Cardiac muscle cell (in vitro differentiated cells and primary cell): ENCODE data around the gene GNAZ. TPM values are rescaled to one million over a fixed set of nuclear protein-coding genes. Genes with fewer than 3 reads are reported as not detected.

Source experiments
- DNase-seq, 2 donors: peaks; one replicate each; pipeline versions ENCODE4 v3.0.0 to v3.0.0-alpha.2; 2010 to 2017; ENCODE audit warnings: low read depth in 1 of 2, low spot score in 1 of 2
- H3K27ac ChIP-seq: fragments of 200-600 bp; sonication (generic); 2 replicates; pipeline ENCODE4 v1.5.1; 2016
- H3K27me3 ChIP-seq: fragments of 200-600 bp; sonication (generic); 2 replicates; pipeline ENCODE4 v1.6.0; 2016; ENCODE audit warnings: control low read depth
- H3K36me3 ChIP-seq: fragments of 200-600 bp; sonication (generic); 2 replicates; pipeline ENCODE4 v1.5.1; 2016; ENCODE audit warnings: control low read depth
- H3K4me1 ChIP-seq: fragments of 200-600 bp; sonication (generic); 2 replicates; pipeline ENCODE4 v1.8.1; 2017; ENCODE audit warnings: low read depth, mild to moderate bottlenecking, mixed run types
- H3K4me3 ChIP-seq: fragments of 200-600 bp; sonication (generic); 2 replicates; pipeline ENCODE4 v1.5.1; 2016; ENCODE audit warnings: mild to moderate bottlenecking
- H3K9me3 ChIP-seq: fragments of 200-600 bp; sonication (generic); 2 replicates; pipeline ENCODE4 v1.5.1; 2017; ENCODE audit warnings: low read depth, mild to moderate bottlenecking, control low read depth
- CTCF ChIP-seq: IDR thresholded peaks from 2 replicates; pipeline ENCODE4 v1.5.1; 2012; ENCODE audit warnings: low read depth, mild to moderate bottlenecking, low read length
- polyA plus RNA-seq: library from polyadenylated mRNA; unstranded; fragments of >200 nt; fragmentation: Nextera tagmentation; extraction: Ambion mirVana; gene quantifications from 2 replicates; pipeline ENCODE4 v1.2.1, GENCODE V29; 2016
- total RNA-seq: library from RNA; depleted of rRNA; stranded (reverse); fragments of >200 nt; gene quantifications from 2 replicates; pipeline ENCODE4 v1.2.3, GENCODE V29; 2016

The GNAZ gene
- total and polyA plus RNA-seq, 2 experiments from 2014 or later, result 1.8 to 3.7 TPM

GRCh38 chr22:23164091-23164490, 93.8 kb downstream of the GNAZ start:
- Histone ChIP-seq H3K9me3 (no peaks in the 10 kb centered on the region), H3K27ac (no peak overlapping the region), H3K27me3 (no peaks in the 10 kb centered on the region), H3K4me1 (no peaks in the 10 kb centered on the region), H3K4me3 (no peak overlapping the region), H3K36me3 (no peaks in the 10 kb centered on the region)
- no peak for TF ChIP-seq CTCF
- no peak for DNase-seq

GRCh38 chr22:23166042-23166831, 95.9 kb downstream of the GNAZ start:
- Histone ChIP-seq H3K4me1 (no peaks in the 10 kb centered on the region), H3K4me3 (no peak overlapping the region), H3K9me3 (no peaks in the 10 kb centered on the region), H3K27me3 (no peaks in the 10 kb centered on the region), H3K36me3 (no peaks in the 10 kb centered on the region), H3K27ac (no peak overlapping the region)
- no peak for DNase-seq
- TF ChIP-seq CTCF, result no peak

DNA sequence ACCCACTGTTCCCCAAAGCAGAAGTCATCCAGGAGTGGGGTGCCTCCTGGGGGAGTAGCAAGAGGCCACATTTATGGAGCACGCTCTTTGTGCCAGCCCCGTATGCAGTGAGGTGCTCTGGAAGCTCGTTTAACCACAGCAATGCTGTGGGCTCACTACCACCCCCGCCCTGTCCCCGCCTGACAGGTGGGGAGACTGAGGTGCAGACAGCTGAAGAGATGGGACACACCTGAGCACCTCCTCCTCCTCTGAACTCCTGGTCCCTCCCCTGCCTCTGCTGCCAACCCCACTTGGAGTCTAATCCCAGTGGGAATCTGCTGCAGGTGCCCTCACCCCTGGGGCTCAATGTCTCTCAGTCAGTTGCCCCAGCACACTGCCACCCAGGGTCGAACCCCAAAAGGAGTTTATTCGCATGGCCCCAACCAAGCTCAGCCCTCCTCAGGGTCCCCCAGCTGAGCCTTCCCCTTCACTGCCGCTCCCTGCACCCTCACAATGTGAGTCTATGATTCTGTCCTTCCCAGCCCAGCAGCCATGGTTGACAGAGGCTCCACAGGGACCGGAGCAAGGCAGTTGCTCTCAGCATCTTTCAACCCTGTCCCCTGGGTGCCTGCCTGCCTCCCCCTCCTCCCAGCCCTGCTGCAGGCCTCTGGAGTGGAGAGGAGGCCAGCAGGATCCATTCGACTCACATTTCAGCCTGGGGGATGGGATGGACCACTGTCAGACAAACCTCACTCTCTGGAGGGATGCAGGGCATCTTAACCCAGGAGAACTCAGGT, 96.7 kb downstream of the GNAZ start:
- H3K27me3 ChIP-seq, result no peaks in the 10 kb centered on the region
- no peak for TF ChIP-seq CTCF

GRCh38 chr22:23168391-23169042, 98.2 kb downstream of the GNAZ start:
- H3K36me3 ChIP-seq, result no peaks in the 10 kb centered on the region
- H3K27me3 ChIP-seq, result no peaks in the 10 kb centered on the region
- no peaks in the 10 kb centered on the region for H3K4me1 ChIP-seq
- no peak overlapping the region for H3K27ac ChIP-seq
- H3K9me3 ChIP-seq, result no peaks in the 10 kb centered on the region
- no peak overlapping the region for H3K4me3 ChIP-seq
- no peak for DNase-seq
- no peak for TF ChIP-seq CTCF

More for the DNA sequence above, 96.7 kb downstream of the GNAZ start:
- H3K4me3 ChIP-seq, result no peak overlapping the region
- no peaks in the 10 kb centered on the region for H3K4me1 ChIP-seq
- no peak for DNase-seq
- H3K27ac ChIP-seq, result no peak overlapping the region
- H3K9me3 ChIP-seq, result no peaks in the 10 kb centered on the region
- H3K36me3 ChIP-seq, result no peaks in the 10 kb centered on the region

DNA sequence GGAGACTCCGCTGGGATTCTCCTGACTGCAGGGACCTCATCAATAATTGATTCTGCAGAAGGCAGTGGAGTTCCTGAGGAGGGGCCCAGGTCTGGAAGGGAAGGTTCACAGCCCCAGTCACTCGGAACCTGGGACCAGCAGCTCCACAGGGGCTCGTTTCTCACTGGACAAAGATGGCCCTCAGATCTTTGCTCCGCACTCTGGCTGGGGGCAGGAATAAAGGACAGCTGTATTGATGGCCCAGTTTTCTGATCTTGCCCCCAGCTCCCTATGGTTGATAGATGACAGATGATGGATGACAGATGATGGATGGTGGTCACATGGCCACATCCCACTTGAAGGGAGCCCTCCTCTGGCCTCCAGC, 98.7 kb downstream of the GNAZ start:
- Histone ChIP-seq H3K27ac (no peak overlapping the region), H3K9me3 (no peaks in the 10 kb centered on the region), H3K36me3 (no peaks in the 10 kb centered on the region), H3K4me1 (no peaks in the 10 kb centered on the region), H3K4me3 (no peak overlapping the region), H3K27me3 (no peaks in the 10 kb centered on the region)
- no peak for TF ChIP-seq CTCF
- DNase-seq, result no peak

Other genes starting within 250 kb of the GNAZ start
- not detected in 2 replicates for gene IGLL5, start 182.7 kb upstream of the GNAZ start, total RNA-seq
- not detected in 2 replicates for gene IGLL5, start 182.7 kb upstream of the GNAZ start, polyA plus RNA-seq
- 4.0 and 6.7 TPM in 2 replicates for gene RSPH14, start 71.5 kb downstream of the GNAZ start, total RNA-seq
- gene RSPH14, start 71.5 kb downstream of the GNAZ start, polyA plus RNA-seq, result 5.8 and 6.6 TPM in 2 replicates
- gene RAB36, start 75.0 kb downstream of the GNAZ start, total RNA-seq, result 2.9 and 3.7 TPM in 2 replicates
- gene RAB36, start 75.0 kb downstream of the GNAZ start, polyA plus RNA-seq, result 6.7 and 7.1 TPM in 2 replicates
- 40.9 and 53.1 TPM in 2 replicates for gene BCR, start 110.0 kb downstream of the GNAZ start, total RNA-seq
- gene BCR, start 110.0 kb downstream of the GNAZ start, polyA plus RNA-seq, result 30.1 and 30.9 TPM in 2 replicates